Measurements from ENCODE around the gene SSTR5.

DNA sequence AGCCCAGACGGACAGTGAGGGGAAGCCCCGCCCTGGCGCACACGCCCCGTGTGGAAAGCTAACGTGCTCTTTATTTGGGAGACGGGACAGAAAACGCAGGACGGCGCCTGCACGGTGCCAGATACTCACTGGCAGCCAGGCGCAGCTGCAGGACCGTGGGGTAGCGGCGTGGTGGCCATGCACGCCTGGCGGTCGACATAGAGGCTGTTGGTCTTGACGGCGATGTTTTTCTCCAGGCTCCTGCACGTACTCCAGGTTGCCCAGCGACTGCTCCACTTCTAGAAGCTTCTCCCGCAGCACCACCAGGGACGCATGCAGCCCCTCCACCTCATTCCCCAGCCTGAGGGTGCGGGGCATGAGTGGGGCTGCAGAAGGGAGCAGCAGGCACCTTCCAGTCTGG is 28.6 kb downstream of the SSTR5 start:
- TF ChIP-seq POLR2AphosphoS5 (IDR thresholded peaks at IDR 0.05; ENCODE audit: low read depth, low read length) (no peak), POLR2A (IDR thresholded peaks at IDR 0.05; ENCODE audit: low read depth, low read length) (no peak), TAF1 (IDR thresholded peaks at IDR 0.05; ENCODE audit: borderline replicate concordance, low read depth, low read length) (no peak)
